Measurements from ENCODE around the gene GRPR. TPM values are rescaled to one million over a fixed set of nuclear protein-coding genes. Genes with fewer than 3 reads are reported as not detected.

The GRPR gene
- total and polyA plus RNA-seq, 2 experiments from 2014 or later = 0.21 to 0.69 TPM

DNA sequence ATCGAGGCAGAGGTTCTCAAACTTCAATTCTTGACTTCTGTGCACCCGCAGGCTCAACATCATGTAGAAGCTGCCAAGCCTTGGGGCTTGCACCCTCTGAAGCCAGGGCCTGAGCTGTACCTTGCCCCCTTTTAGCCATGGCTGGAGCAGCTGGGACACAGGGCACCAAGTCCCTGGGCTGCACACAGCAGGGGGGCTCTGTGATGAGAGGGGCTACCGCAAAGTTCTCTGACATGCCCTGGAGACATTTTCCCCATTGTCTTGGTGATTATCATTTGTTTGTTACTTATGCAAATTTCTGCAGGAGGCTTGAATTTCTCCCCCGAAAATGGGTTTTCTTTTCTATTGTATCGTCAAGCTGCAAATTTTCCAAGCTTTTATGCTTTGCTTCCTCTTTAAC, 39.0 kb downstream of the GRPR start:
- Histone ChIP-seq H3K27ac (no peak overlapping the region), H3K4me1 (ENCODE audit: low read depth) (no peaks in the 10 kb centered on the region), H3K36me3 (no peaks in the 10 kb centered on the region), H3K4me3 (no peak overlapping the region), H3K27me3 (no peaks in the 10 kb centered on the region), H3K9me3 (ENCODE audit: low read depth) (no peaks in the 10 kb centered on the region)
- DNase-seq (ENCODE audit: low read depth in 1 of 2, low spot score in 1 of 2) = no peak
- TF ChIP-seq, protein P1, sequence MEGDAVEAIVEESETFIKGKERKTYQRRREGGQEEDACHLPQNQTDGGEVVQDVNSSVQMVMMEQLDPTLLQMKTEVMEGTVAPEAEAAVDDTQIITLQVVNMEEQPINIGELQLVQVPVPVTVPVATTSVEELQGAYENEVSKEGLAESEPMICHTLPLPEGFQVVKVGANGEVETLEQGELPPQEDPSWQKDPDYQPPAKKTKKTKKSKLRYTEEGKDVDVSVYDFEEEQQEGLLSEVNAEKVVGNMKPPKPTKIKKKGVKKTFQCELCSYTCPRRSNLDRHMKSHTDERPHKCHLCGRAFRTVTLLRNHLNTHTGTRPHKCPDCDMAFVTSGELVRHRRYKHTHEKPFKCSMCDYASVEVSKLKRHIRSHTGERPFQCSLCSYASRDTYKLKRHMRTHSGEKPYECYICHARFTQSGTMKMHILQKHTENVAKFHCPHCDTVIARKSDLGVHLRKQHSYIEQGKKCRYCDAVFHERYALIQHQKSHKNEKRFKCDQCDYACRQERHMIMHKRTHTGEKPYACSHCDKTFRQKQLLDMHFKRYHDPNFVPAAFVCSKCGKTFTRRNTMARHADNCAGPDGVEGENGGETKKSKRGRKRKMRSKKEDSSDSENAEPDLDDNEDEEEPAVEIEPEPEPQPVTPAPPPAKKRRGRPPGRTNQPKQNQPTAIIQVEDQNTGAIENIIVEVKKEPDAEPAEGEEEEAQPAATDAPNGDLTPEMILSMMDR (IDR thresholded peaks at IDR 0.05; ENCODE audit: low read depth, low read length) = no peak

DNA sequence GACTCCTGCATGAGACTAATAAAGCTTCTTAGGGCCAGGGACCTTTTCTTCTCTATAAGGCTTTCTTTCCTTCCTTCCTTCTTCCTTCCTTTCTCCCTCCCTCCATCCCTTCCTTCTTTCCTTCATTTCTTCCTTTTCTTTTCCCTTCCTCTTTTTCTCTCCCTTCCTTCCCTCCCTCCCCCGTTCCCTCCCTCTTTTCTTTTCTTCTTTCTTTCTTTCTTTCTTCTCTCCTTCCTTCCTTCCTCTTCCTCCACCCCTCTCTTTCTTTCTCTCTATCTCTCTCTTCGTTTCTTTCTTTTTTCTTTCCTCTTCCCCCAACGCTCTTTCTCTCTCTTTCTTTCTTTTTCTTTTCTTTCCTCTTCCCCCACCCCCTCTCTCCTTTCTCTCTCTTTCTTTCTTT, 41.4 kb downstream of the GRPR start:
- H3K4me3 ChIP-seq = no peak overlapping the region
- H3K4me1 ChIP-seq (ENCODE audit: low read depth) = no peaks in the 10 kb centered on the region
- no peaks in the 10 kb centered on the region for H3K36me3 ChIP-seq
- no peak for DNase-seq (ENCODE audit: low read depth in 1 of 2, low spot score in 1 of 2)
- H3K9me3 ChIP-seq (ENCODE audit: low read depth) = no peaks in the 10 kb centered on the region
- H3K27me3 ChIP-seq = no peaks in the 10 kb centered on the region
- H3K27ac ChIP-seq = no peak overlapping the region
- TF ChIP-seq, protein P1 (IDR thresholded peaks at IDR 0.05; ENCODE audit: low read depth, low read length) = no peak

DNA sequence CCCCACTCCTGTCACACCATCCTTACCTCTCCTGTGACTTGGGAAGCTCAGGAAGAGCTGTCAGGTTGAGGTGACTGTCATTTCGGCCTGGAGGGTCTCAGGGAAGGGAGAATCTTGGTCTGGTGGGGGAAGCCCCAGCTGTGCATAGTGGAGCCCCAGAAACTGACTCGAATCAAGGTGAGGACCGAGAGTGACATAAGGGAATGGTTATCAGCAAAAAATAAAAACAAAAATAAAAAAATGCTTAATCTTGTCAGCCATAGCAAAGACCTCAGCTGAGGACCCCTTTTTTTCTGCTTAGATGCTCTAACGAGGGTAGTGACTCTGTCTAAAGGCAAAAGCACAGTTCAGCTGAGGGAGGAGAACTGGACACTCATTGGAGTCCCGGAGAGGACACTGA, 43.8 kb downstream of the GRPR start, which contains the start of gene MAGEB17:
MAGEB17 (plus strand) TSS at position 301 of the 400 bp plus-strand sequence. CDS start 2,902 bp downstream, outside the sequence.
- TF ChIP-seq, protein P1 (IDR thresholded peaks at IDR 0.05; ENCODE audit: low read depth, low read length) = no peak
- no peaks in the 10 kb centered on the region for H3K27me3 ChIP-seq
- H3K27ac ChIP-seq = no peak within 1 kb of the TSS
- H3K4me1 ChIP-seq (ENCODE audit: low read depth) = no peaks in the 10 kb centered on the region
- H3K4me3 ChIP-seq = no peak within 1 kb of the TSS
- no peaks in the 10 kb centered on the region for H3K9me3 ChIP-seq (ENCODE audit: low read depth)
- DNase-seq (ENCODE audit: low read depth in 1 of 2, low spot score in 1 of 2) = no peak
- H3K36me3 ChIP-seq = no peaks in the 10 kb centered on the region

DNA sequence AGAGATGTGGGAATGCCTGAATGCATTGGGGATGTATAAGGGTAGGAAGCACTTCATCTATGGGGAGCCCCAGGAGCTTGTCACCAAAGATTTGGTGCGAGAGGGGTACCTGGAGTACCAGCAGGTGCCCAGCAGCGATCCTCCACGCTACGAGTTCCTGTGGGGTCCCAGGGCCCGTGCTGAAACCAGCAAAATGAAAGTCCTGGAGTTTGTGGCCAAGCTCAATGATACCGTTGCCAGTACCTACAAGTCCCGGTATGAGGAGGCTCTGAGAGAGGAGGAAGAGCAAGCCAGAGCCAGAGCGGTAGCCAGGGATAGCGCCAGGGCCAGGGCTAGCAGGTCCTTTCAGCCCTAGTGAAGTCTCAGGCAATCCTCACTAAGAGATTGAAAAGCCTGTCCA, 47.7 kb downstream of the GRPR start:
- Histone ChIP-seq H3K4me3 (no peak overlapping the region), H3K36me3 (no peaks in the 10 kb centered on the region), H3K9me3 (ENCODE audit: low read depth) (no peaks in the 10 kb centered on the region), H3K4me1 (ENCODE audit: low read depth) (no peaks in the 10 kb centered on the region), H3K27ac (no peak overlapping the region), H3K27me3 (no peaks in the 10 kb centered on the region)
- no peak for DNase-seq (ENCODE audit: low read depth in 1 of 2, low spot score in 1 of 2)
- TF ChIP-seq, protein P1 (IDR thresholded peaks at IDR 0.05; ENCODE audit: low read depth, low read length) = no peak

DNA sequence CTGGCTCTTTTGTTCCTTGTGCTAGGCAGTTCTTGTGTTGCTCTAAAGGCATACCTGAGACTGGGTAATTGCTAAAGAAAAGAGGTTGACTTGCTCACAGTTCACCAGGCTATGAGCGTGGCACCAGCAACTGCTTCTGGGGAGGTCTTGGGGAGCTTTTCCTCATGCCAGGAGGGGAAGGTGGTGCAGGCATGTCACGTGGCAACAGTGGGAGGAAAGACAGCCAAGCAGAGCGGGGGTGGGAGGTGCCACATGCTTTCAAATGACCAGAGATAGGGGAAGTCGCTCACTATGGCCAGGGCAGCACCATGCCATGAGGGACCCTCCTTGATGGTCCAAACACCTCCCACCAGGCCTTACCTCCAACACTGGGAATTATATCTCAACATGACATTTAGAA, 48.6 kb downstream of the GRPR start:
- H3K27me3 ChIP-seq = no peaks in the 10 kb centered on the region
- TF ChIP-seq, protein P1 (IDR thresholded peaks at IDR 0.05; ENCODE audit: low read depth, low read length) = no peak
- no peaks in the 10 kb centered on the region for H3K9me3 ChIP-seq (ENCODE audit: low read depth)
- no peak for DNase-seq (ENCODE audit: low read depth in 1 of 2, low spot score in 1 of 2)
- no peak overlapping the region for H3K27ac ChIP-seq
- H3K4me1 ChIP-seq (ENCODE audit: low read depth) = no peaks in the 10 kb centered on the region
- no peak overlapping the region for H3K4me3 ChIP-seq
- H3K36me3 ChIP-seq = no peaks in the 10 kb centered on the region

DNA sequence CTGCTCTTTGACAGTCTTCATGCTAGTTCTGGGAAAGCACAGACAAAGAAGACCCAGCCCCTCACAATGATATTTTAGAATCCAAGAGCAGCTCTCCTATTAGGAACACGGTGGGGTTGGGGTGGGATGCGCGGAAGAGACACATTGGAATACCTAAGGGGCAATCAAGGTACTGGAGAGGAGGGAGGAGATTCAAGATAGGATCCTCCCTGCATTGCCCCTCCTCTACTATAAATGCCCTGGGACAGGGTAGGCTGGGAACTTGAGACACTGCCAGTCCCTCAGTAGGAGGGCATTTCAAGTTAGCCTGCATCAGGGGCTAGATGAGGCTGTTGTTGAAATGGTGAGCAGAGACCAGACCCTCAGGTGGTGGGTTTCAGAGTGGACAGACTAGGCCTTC, 49.0 kb downstream of the GRPR start:
- no peaks in the 10 kb centered on the region for H3K36me3 ChIP-seq
- no peak overlapping the region for H3K27ac ChIP-seq
- TF ChIP-seq, protein P1 (IDR thresholded peaks at IDR 0.05; ENCODE audit: low read depth, low read length) = no peak
- H3K9me3 ChIP-seq (ENCODE audit: low read depth) = no peaks in the 10 kb centered on the region
- no peaks in the 10 kb centered on the region for H3K4me1 ChIP-seq (ENCODE audit: low read depth)
- H3K27me3 ChIP-seq = no peaks in the 10 kb centered on the region
- no peak overlapping the region for H3K4me3 ChIP-seq
- DNase-seq (ENCODE audit: low read depth in 1 of 2, low spot score in 1 of 2) = no peak
